Activated CD4-positive, alpha-beta memory T cell treated with anti-CD3 and anti-CD28 coated beads, Interleukin-2, amount 10 ng/mL, durations not matched to agents 7 days and 5 days (primary cell): Measurements from ENCODE around the gene PPP6R3. TPM values are rescaled to one million over a fixed set of nuclear protein-coding genes. Genes with fewer than 3 reads are reported as not detected.
"Not testable (repeated sequence)": the region's sequence is repeated elsewhere in the genome, so short reads cannot be mapped to it uniquely, and the experiment has no call there.

Experiments
- CTCF ChIA-PET: fragments of 350-600 bp; sonication (Branson Sonifier 250); formaldehyde crosslinking; loops from one replicate; lab custom pipeline; 2021; ENCODE audit warnings: antibody characterized with exemption, inconsistent platforms; lab: Charles Lee
- POLR2A ChIA-PET: fragments of 350-600 bp; sonication (Branson Sonifier 250); formaldehyde crosslinking; loops from one replicate; lab custom pipeline; 2021; ENCODE audit warnings: antibody characterized with exemption; lab: Charles Lee
- DNase-seq: peaks from one replicate; pipeline ENCODE4 v3.0.0-alpha.2; 2020
- H3K27ac Mint-ChIP-seq: one replicate; pipeline ENCODE4 v1.8.0; 2021; ENCODE audit warnings: mild to moderate bottlenecking, mixed read lengths
- H3K27me3 Mint-ChIP-seq: one replicate; pipeline ENCODE4 v1.8.0; 2021; ENCODE audit warnings: mixed read lengths
- H3K36me3 Mint-ChIP-seq: one replicate; pipeline ENCODE4 v1.8.0; 2021; ENCODE audit warnings: low read depth, mixed read lengths
- H3K4me1 Mint-ChIP-seq: one replicate; pipeline ENCODE4 v1.8.0; 2021; ENCODE audit warnings: mixed read lengths
- H3K4me3 Mint-ChIP-seq: one replicate; pipeline ENCODE4 v1.8.0; 2021; ENCODE audit warnings: mild to moderate bottlenecking, mixed read lengths
- H3K9me3 Mint-ChIP-seq: one replicate; pipeline ENCODE4 v1.8.0; 2021; ENCODE audit warnings: mixed read lengths
- total RNA-seq, 2 experiments: library from RNA; stranded (reverse); gene quantifications; one replicate each; pipeline ENCODE4 v1.2.3, GENCODE V29; 2021

Gene PPP6R3
- total RNA-seq, 2 experiments from 2014 or later = 105 to 115 TPM

DNA sequence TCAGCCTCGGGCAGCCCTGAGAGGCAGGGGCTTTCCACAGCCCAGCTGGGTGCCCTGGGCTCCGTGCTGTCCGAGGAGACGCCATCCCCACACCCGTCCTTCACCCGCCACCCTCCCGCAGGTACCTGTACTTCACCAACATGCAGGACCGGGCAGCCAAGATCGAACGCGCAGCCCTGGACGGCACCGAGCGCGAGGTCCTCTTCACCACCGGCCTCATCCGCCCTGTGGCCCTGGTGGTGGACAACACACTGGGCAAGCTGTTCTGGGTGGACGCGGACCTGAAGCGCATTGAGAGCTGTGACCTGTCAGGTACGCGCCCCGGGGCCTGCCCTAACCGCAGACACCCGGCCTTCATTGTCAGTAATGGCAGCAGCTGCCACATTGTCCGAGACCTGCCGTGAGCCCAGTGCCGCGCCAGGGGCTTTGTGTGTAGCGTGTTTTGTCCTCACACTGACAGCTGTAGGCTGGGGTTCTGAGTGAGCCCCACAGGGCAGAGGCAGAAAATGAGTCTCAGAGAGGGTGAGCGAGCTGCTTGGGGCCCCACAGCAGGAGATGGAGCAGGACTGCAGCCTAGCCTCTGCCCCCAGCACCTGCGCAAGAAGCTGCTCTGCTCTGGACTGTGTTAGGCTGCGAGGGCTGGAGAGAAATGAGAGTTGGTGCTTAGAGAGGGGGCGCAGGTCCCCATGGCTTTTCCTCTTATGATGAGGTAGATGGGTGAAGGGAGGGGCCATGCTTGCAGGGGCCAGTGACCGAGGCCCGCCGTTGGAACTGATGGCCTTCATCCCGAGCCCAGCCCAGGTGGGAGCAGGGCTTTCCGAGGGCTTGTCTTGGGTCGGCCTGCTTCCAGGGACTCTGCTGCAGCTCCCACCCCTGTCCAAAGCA, 35.3 kb upstream of the PPP6R3 start:
- ChIA-PET CTCF (no interaction called here), POLR2A (no interaction called here)
- DNase-seq = no peak
- H3K27me3 Mint-ChIP-seq = no peaks in the 10 kb centered on the region
- no peak overlapping the region for H3K4me3 Mint-ChIP-seq
- peaks cover 15% of the 10 kb centered on the region for H3K9me3 Mint-ChIP-seq
- H3K27ac Mint-ChIP-seq = no peak overlapping the region
- peaks cover 9% of the 10 kb centered on the region for H3K36me3 Mint-ChIP-seq
- H3K4me1 Mint-ChIP-seq = no peaks in the 10 kb centered on the region

DNA sequence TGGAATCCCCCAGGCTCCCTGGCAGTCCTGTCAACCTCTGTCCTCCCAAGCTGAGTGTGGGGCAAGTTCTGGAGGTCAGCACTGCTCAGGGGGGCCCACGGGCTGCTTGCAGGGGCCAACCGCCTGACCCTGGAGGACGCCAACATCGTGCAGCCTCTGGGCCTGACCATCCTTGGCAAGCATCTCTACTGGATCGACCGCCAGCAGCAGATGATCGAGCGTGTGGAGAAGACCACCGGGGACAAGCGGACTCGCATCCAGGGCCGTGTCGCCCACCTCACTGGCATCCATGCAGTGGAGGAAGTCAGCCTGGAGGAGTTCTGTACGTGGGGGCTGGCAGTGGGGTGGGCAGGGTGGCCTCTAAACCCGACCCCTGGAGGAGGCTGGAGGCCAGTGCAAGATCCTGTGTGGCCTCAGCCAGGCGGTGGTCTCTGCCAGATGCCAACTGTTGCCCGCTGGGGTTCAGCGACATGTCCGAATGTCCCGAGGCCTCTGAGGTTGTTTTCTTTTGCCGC, 34.6 kb upstream of the PPP6R3 start:
- no peak for DNase-seq
- Mint-ChIP-seq H3K4me3 (no peak overlapping the region), H3K4me1 (no peaks in the 10 kb centered on the region), H3K36me3 (peaks cover 15% of the 10 kb centered on the region), H3K27me3 (no peaks in the 10 kb centered on the region), H3K27ac (no peak overlapping the region), H3K9me3 (peaks cover 19% of the 10 kb centered on the region)
- ChIA-PET POLR2A (no interaction called here), CTCF (no interaction called here)

DNA sequence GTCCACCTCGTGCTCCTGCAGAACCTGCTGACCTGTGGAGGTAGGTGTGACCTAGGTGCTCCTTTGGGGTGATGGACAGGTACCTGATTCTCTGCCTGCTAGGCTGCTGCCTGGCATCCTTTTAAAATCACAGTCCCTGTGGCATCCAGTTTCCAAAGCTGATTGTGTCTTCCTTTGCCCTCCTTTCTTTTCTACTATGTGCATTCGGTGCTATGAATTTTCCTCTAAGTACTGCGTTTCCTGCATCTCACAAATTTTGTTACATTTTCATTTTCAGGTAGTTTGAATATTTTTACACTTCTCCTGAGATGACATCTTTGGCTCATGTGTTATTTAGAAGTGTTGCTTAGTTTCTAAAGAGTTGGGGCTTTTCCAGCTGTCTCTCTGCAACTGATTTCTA, 30.9 kb upstream of the PPP6R3 start:
- Mint-ChIP-seq H3K27ac (no peak overlapping the region), H3K36me3 (peaks cover 15% of the 10 kb centered on the region), H3K27me3 (no peaks in the 10 kb centered on the region), H3K4me1 (no peaks in the 10 kb centered on the region), H3K9me3 (peaks cover 19% of the 10 kb centered on the region), H3K4me3 (no peak overlapping the region)
- POLR2A ChIA-PET = no interaction called here
- CTCF ChIA-PET = no interaction called here
- no peak for DNase-seq

DNA sequence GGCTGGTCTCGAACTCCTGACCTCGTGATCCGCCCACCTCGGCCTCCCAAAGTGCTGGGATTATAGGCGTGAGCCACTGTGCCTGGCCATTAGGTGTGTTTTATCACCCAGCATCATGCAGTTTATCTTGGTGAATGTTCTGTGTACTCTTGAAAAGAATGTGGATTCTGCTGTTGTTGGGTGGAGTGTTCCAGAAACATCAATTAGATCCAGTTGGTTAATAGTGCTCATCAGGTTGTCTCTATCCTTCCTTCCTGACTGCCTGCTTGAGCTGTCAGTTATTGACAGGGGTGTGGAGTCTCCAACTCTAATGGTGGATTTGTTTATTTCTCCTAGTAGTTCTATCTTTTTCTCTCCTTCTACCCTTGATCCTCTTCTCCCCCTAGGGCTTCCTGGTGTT, 30.2 kb upstream of the PPP6R3 start:
- H3K27ac Mint-ChIP-seq = no peak overlapping the region
- no peaks in the 10 kb centered on the region for H3K4me1 Mint-ChIP-seq
- no peak overlapping the region for H3K4me3 Mint-ChIP-seq
- no peaks in the 10 kb centered on the region for H3K27me3 Mint-ChIP-seq
- ChIA-PET POLR2A (no interaction called here), CTCF (no interaction called here)
- peaks cover 15% of the 10 kb centered on the region for H3K36me3 Mint-ChIP-seq
- DNase-seq = no peak
- H3K9me3 Mint-ChIP-seq = peaks cover 19% of the 10 kb centered on the region

DNA sequence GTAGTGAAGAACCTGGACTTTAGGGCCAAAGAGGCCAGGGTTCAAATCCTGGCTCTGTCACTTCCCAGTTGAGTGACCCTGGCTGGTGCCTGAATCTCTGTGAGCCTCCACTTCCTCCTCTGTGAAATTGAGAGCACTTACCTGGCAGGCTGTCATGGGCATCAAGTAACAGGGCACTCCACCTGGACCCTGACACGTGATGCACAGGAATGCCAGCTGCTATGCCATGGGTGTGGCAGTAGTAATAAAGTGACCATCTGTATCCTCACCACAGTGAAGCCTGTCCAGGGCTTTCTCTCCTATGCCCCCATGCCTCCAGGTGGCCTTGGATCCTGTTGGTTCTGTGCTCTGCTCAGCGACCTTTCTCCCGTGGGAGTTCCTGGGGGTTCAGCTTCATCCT, 29.8 kb upstream of the PPP6R3 start:
- peaks cover 15% of the 10 kb centered on the region for H3K36me3 Mint-ChIP-seq
- ChIA-PET POLR2A (no interaction called here), CTCF (no interaction called here)
- no peaks in the 10 kb centered on the region for H3K27me3 Mint-ChIP-seq
- peaks cover 19% of the 10 kb centered on the region for H3K9me3 Mint-ChIP-seq
- no peak overlapping the region for H3K27ac Mint-ChIP-seq
- H3K4me3 Mint-ChIP-seq = no peak overlapping the region
- DNase-seq = no peak
- no peaks in the 10 kb centered on the region for H3K4me1 Mint-ChIP-seq

DNA sequence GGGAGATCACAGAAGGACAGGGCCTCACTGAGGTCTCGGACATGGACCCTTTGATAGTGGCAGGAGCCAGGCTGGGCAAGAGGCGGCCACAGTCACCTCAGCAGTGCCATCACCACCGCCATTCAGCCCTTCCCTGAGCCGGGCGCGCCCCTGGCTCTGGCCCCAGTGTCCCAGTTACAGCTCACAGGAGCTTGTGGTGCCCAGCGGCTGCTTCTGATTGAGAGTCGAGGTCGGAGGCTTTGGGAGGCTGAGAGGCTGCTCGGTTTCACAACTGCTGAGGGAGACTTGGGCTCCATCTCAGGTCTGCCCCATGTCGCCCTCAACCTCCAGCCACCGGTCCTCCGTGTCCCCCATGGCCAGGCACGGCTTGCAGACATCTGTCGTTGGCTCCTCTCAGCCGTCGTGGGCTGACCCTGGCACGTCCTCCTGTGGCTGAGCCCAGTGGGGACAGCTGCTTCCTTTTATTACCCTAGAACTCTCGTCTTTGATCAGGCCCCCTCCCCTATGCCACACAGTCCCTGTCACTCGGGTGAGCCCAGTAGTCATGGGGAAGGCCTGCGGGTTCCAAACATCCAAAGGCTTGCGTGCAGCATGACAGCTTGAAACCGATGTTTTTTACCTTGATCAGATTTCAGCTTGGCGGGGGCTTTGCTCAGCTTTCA, 28.4 kb upstream of the PPP6R3 start:
- POLR2A ChIA-PET = no interaction called here
- Mint-ChIP-seq H3K27ac (no peak overlapping the region), H3K4me1 (peaks cover 1% of the 10 kb centered on the region), H3K36me3 (peaks cover 15% of the 10 kb centered on the region), H3K4me3 (no peak overlapping the region), H3K9me3 (peaks cover 19% of the 10 kb centered on the region), H3K27me3 (no peaks in the 10 kb centered on the region)
- DNase-seq = no peak
- CTCF ChIA-PET = no interaction called here

DNA sequence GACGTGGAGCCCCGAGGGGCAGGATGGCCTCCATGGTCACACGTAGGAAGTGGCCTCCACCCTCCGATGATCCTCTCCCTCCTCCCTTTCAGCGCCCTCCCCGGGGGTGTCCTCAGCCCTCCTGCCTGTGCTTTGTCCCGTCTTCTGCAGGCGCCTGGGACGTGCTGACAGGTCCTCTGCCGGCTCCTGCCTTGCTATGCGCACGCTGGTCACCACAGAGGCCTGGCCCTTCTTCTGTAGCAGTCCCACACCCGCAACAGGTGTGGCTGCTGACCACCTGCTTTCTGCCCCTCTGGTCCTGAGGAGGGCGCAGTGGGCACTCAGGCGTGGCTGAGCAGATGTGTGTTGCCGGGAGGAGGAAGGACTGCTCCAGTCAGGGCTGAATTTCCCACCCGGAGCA, 27.7 kb upstream of the PPP6R3 start:
- CTCF ChIA-PET = no interaction called here
- H3K4me1 Mint-ChIP-seq = peaks cover 8% of the 10 kb centered on the region
- POLR2A ChIA-PET = no interaction called here
- peaks cover 19% of the 10 kb centered on the region for H3K9me3 Mint-ChIP-seq
- H3K4me3 Mint-ChIP-seq = no peak overlapping the region
- H3K27me3 Mint-ChIP-seq = no peaks in the 10 kb centered on the region
- peaks cover 15% of the 10 kb centered on the region for H3K36me3 Mint-ChIP-seq
- DNase-seq = no peak
- no peak overlapping the region for H3K27ac Mint-ChIP-seq

DNA sequence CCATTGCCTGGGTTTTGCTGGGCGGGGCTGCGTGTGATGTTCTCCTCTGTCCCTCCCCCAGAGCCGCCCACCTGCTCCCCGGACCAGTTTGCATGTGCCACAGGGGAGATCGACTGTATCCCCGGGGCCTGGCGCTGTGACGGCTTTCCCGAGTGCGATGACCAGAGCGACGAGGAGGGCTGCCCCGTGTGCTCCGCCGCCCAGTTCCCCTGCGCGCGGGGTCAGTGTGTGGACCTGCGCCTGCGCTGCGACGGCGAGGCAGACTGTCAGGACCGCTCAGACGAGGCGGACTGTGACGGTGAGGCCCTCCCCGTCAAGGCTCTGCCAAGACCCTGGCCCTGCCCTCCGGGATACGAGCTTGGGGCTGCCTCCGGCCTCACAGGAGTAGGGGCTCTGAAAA, 27.0 kb upstream of the PPP6R3 start:
- CTCF ChIA-PET = no interaction called here
- no peak overlapping the region for H3K4me3 Mint-ChIP-seq
- H3K4me1 Mint-ChIP-seq = peaks cover 9% of the 10 kb centered on the region
- no peak for DNase-seq
- peaks cover 12% of the 10 kb centered on the region for H3K36me3 Mint-ChIP-seq
- no peaks in the 10 kb centered on the region for H3K27me3 Mint-ChIP-seq
- POLR2A ChIA-PET = no interaction called here
- H3K9me3 Mint-ChIP-seq = peaks cover 17% of the 10 kb centered on the region
- H3K27ac Mint-ChIP-seq = no peak overlapping the region

DNA sequence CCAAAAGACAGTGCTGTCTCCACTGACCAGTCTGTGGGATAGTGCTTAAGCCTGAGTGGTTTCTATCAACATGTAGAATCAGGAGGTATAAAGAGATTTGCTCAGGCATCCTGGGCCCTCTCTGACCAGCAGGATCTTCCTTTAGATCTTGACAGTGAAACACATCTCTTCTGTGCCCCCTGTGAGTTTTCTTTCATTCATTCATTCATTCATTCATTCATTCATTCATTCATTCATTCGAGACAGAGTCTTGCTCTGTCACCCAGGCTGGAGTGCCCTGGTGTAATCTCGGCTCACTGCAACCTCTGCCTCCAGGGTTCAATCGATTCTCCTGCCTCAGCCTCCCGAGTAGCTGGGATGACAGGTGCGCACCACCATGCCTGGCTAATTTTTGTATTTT, 26.4 kb upstream of the PPP6R3 start:
- H3K27me3 Mint-ChIP-seq, H3K4me3 Mint-ChIP-seq, DNase-seq, CTCF ChIA-PET, POLR2A ChIA-PET, H3K27ac Mint-ChIP-seq, H3K4me1 Mint-ChIP-seq: not testable (repeated sequence)
- peaks cover 13% of the 10 kb centered on the region for H3K9me3 Mint-ChIP-seq
- peaks cover 11% of the 10 kb centered on the region for H3K36me3 Mint-ChIP-seq

DNA sequence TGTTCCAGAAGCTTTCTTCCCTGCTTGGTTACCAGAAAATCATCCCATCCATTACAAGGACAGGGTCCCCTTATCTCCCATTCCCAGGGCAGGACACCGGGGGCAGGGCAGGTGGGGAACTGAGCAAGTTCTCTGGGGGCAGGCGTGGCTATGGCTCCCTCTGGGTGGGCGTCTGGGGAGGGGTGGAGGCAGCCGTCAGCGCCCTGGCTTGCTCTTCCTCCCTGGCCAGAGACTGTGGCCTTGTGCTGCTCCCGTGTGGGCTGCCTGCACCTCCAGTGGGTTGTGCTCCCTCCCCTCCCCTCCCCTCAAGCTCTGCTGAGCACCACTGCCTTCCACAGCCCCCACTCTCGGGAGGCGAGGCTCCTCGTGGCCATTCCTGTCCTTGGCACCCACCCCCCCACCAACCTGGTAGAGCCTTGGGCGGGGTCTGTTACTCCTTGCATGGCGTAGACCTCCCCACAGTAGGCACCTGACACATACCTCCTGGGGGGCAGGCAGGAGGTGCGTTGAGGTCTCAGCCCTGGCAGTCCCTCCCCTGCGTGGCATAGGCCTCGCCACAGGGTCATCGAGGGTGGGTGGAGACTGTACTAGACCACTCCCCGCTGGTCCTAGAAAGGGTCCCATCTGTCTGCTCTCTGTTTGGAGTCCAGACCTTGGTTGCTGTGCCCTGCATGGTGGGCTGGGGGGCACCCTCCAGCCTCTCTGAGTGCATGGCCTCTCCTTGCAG, 24.2 kb upstream of the PPP6R3 start:
- Mint-ChIP-seq H3K4me3 (no peak overlapping the region), H3K27me3 (no peaks in the 10 kb centered on the region), H3K27ac (no peak overlapping the region), H3K4me1 (peaks cover 9% of the 10 kb centered on the region), H3K9me3 (no peaks in the 10 kb centered on the region), H3K36me3 (no peaks in the 10 kb centered on the region)
- no peak for DNase-seq
- ChIA-PET CTCF (no interaction called here), POLR2A (no interaction called here)

DNA sequence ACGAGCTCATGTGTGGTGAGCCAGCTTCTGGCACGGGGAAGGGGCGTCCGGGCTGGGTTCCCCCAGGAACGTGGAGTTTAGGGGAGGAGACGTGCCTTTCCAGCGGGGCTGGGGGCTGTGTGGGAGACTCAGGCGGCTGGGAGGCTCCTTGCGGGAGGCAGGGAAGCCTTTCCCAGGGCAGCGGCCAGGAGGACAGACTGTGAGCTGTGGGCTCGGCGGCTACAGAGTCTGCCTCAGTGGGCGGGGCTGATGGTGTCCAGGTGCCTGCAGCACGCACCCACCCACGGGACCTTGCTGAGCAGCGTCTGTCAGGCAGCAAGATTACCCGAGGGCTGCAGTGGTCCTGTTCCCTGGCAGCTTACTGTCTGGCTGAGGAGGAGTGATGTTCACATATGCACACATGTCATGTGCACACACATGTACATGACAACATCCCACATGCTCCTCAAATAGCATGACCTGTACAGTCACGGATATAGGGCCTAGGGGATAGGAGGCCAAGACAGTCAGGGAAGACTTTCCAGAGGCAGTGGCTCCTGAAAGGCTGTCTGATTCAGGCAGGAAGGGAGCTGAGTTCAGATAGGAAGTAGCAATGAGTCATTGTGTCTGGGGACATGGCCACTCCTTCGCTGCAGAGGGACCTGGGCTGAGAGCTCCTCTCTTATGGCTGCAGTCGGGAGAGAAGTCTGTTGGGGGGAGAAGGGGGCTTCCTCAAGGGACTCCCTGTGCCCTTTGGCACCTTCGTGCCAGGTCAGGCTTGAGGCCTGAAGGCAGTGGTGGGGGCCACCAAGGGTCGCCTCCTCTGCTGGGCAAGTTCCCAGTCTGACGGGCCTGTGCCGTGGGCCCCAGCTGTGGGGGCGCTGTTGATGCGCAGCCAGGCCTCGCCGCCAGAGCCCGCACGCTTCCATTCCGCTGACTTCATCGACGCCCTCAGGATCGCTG, 23.3 kb upstream of the PPP6R3 start:
- ChIA-PET POLR2A (no interaction called here), CTCF (no interaction called here)

DNA sequence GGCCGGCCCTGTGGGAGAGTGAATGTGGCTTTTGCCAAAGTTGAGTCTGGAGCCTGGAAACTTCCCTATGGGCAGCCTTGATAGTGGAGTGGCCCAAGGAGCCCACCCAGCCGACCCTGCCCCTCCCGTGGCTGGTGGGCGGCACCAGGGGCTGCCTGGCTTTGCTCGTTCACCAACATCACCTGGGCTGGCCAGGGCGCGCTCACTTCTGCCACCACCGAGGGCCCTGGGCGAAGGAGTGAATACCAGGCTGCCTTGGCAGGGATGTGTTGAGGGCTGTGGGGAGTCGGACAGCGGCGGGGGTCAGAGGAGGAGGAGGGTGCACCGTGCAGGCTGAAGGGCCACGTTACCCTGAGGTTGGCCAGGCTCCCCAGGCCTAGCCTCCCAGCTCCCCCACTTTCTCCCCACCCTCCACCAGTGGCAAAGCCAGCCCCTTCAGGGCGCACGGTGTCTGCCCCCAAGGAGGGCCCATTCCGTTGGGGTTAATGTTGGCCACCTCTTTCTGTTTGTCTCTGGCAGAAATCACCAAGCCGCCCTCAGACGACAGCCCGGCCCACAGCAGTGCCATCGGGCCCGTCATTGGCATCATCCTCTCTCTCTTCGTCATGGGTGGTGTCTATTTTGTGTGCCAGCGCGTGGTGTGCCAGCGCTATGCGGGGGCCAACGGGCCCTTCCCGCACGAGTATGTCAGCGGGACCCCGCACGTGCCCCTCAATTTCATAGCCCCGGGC, 22.5 kb upstream of the PPP6R3 start:
- Mint-ChIP-seq H3K9me3 (no peaks in the 10 kb centered on the region), H3K27me3 (no peaks in the 10 kb centered on the region), H3K4me3 (no peak overlapping the region), H3K36me3 (no peaks in the 10 kb centered on the region), H3K27ac (no peak overlapping the region), H3K4me1 (peaks cover 9% of the 10 kb centered on the region)
- ChIA-PET POLR2A (no interaction called here), CTCF (no interaction called here)
- no peak for DNase-seq

More for the DNA sequence above, 23.3 kb upstream of the PPP6R3 start:
- no peaks in the 10 kb centered on the region for H3K27me3 Mint-ChIP-seq
- H3K4me1 Mint-ChIP-seq = peaks cover 9% of the 10 kb centered on the region
- no peaks in the 10 kb centered on the region for H3K36me3 Mint-ChIP-seq
- no peak for DNase-seq
- H3K4me3 Mint-ChIP-seq = no peak overlapping the region
- H3K9me3 Mint-ChIP-seq = no peaks in the 10 kb centered on the region
- no peak overlapping the region for H3K27ac Mint-ChIP-seq
